DMS114 treated with DMSO at 0.1 percent for 48 hours (cell line): ENCODE measurements around the gene DSTN.

Experiments used
- DNase-seq: peaks from one replicate; lab custom pipeline; 2025; ENCODE audit not compliant: unreplicated experiment; lab: John Stamatoyannopoulos, UW

Gene DSTN

DNA sequence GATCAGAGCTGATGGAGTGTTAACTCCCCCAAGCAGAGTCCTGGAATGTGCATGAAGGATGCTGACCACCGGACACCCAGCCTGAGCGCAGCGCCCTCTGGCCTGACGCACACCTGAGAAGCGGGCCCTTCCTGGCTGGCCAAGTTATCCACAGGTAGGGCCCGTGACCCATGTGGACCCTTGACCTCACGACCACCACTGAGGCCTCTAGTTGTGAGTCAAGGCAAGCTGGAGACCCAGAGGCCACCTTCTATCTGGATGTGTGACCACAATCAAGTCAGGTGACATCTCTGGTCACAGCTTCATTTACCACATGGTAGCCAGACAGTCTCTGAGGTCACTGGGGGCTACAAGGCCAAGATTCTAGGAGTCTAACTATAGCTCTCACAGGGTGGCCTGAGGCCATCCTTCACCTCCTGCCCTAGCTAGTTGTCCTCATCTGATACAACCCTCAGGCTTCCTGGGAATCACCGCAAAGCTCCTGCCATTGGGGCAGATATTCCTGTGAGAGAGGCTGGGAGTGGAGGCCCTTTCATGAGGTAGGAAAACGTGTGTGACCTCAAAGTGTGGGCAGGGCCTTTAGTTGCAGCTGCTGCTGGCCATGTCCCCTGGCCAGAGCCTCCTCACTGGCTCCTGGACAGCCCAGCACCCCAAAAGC, 53.1 kb downstream of the DSTN start:
- DNase-seq, result no peak

DNA sequence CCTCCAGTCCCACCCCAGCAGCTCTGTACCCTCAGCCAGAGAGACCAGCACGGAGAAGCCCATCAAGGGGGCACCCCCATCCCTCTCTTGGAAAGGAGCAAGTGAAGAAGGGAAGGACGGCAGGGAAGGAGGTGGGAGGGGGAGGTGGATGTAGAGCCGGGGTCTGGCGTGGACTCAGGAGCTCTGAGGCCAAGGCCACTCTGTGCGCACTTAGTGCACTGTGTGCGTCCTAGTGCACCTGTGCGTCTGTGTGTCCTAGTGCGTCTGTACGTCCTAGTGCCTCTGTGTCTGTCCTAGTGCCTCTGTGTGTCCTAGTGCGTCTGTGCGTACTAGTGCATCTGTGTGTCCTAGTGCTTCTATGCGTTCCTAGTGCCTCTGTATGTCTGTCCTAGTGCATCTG, 54.2 kb downstream of the DSTN start:
- no peak for DNase-seq

DNA sequence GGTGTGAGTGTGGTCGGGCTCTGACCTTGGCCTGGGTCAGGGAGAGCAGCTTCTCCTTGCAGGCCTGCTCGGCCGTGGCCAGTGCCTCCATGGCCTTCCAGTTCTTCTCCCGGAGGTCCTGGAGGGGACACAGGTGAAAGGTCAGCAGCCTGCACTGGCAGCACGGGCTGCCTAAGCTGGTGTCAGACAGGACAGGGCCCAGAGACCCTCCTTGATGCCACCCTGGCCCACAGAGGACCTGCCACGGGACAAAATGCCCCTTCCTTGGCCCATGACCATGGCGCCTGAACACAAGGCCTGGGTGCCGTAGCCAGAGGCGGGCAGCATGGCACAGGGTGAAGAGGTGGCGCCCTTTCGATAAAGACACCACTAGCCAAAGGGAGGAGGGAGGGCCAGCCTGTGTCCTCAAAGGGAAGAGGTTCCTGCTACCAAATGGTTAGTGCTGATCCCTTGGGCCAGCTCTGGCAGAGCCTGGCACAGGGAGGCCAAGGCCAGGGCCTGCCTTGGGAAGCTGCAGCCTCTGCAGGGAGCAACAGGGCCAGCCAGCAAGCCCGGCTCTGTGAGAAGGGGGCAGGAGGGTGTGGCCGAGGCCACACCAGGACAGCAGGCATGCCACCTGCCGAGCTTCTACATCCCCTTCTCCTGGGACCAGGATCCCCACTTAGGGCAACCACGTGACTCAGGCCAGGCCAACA, 54.8 kb downstream of the DSTN start:
- no peak for DNase-seq

DNA sequence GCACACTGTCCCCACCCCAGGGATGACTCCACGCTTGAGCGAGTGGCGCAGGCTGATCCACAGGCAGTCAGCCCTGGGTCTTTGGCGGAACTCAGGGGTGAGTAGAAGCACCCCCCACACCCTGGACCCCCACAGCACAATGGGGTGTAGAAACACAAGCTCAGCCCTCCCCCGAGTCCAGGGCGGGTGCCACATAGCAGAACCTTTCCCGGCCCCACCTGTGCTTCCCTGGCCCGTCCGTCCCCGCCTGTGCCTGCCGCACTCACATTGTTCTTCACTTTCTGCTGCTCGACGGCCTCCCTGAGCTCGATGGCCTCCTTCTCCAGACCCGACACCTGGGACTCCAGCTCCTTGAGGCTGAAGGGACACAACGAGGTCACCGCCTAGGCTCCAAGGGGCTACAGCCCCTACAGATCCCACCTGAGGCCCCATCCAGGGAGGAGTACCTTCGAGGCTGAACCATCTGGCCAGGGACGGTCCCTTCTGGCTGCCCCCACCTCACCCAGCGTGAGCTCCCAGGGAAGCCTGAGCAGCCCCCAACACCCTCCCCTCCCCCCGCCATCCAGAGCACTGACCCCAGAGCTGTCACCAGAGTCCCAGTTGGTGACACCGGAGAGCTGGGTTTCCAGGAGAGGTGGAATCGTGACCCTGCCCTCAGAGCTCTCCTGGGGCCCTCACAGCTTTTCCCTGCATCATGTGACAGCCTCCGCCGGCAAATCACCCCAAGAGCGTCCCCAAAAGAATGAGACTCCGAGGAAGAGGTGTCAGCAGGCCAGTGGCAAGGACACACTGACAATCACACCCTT, 55.6 kb downstream of the DSTN start:
- no peak for DNase-seq

DNA sequence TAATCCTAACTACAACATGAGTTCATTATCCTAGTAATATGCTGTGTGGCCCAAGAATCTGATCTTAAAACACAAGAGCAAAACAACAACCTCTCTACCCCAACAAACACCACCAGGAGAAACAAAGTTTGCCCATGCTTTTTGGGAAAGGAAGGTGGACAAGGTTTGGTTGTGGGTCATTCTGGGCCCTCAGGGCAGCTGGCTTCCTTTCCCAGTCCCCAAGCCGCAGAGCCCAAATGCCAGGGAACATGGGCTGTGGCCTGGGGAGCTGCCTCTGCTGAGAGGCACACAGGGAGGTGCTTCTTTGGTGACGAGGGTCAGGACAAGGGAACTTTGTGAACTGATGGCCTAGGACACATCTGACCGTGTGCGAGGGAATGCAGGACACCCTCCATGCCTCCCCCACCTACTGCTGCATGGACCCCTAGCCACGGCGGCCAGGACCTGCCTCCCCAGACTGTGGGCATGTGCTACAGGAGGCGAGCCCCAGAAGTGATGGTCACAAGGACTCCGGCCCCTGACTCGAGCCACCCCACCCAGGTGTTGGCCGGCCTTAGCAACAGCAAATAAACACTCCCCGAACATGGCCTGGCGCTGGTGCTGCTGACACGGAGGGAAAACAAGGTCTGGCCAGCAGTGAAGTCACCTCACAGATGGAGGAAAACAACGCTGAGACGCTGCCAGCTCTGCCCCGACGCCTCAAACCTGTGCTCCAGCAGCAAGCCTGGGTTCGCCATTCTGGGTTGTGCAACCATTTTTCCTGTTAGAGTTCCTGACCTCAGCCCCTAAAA, 56.5 kb downstream of the DSTN start:
- no peak for DNase-seq

DNA sequence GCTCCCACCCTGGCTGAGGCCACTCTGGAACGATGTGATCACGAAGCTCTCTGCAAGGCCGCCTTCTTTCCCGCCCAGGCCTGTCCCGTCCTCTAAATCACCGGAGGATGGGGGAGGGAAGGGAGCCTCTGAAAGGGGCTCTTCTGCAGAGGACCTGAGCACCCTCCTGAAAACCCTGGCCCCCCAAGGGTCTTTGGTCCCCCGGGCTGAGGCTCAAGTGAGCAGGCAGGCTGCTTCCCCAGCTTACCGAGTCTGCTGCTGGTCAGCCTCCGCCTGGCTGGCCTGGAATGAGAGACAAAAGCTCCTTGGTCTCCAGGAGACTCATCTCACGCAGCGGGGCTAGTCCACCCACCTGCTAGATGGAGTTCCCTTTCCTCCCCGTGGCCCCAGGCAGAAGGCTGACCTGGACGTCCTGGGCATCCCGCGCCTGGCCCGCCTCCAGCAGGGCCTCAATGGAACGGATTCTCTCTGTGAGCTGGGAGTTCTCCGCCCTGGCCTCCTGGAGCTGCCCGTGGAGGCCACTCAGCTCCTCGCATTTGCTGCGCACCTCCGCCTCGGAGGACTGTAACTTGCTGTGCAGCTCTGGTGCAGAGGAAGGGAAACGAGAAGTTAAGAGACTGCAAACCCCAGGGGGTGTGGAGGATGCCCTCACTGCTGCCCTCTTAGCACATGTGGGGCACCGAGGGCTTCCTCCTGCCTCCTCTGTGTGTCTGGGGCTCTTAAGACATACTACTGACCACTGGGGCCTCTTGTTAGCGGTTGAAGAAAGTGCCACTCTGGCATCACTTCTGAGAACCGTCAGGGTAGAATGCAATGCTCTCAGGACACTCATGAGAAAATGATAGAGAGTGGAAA, 57.5 kb downstream of the DSTN start:
- DNase-seq, result no peak

DNA sequence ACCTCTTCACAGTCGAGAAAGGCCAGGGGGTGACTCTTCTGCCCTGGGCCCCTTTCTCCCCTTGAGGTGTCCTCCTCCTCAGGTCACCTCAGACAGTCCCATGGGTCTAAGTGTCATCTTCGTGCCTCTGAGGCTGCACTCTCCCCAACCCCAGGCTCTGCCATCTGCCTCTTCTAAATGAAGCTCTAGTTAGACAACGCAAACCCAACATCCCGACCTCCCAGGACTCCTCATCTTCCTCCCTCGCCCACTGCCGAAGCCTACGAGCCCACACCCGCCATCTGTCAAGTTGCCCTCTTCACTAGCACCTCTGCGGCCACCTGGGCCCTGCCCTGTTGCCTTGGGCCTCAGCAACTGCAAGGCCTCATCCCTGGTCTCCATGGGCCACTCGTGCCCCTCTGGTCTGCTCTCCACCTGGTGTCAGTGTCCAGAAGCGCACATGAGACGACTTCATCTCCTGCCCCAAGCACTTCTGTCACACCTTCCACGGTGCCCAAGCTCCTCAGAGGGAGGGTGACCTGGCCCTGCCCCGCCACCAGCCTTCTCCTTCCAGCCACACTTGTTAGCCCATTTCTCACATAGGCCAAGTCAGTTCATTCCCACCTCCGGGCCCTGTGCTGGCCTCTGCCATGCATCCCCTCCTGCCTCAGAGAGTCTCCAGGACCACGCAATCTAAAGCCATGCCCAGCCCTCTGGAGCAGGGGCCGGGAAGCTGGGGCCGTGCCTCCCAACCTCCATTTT, 58.4 kb downstream of the DSTN start:
- no peak for DNase-seq

DNA sequence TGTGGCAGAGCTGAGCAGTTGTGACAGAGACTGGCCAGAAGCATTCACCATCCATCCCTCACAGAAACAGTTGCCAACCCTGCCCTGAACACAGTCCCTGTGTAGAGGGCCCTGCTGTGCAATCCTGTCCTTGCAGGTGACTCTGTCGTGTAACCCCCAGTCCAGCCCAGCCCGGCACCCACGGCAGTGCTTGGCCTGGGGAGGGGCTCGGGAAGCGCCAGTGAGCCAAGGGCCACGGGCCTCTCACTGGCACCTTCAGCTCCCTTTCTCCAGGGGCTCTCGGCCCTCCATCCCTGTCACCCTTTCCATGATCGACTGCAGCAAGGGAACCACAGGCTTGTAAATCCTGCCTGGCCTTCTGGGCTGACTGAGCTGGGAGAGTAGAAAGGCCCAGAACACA, 59.1 kb downstream of the DSTN start:
- no peak for DNase-seq

DNA sequence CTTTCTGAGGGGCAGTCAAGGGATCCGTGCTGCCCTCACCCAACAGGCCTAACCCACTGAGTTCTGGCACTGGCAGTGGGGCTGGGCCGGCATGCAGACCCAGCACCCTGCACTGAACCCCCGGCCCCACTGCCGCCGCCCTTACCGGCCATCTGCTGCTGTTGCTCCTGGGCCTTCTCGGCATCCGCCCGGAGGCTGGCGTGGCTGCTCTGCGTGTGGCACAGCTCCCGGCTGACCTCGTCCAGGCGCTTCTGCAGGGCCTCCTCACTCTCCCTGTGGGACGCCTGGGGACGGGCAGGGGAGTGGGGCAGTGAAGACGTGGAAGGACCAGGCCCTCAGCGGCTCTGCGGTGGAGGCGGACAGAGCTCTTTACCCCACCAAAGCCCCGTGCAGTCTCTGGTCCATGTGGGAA, 59.8 kb downstream of the DSTN start:
- no peak for DNase-seq

DNA sequence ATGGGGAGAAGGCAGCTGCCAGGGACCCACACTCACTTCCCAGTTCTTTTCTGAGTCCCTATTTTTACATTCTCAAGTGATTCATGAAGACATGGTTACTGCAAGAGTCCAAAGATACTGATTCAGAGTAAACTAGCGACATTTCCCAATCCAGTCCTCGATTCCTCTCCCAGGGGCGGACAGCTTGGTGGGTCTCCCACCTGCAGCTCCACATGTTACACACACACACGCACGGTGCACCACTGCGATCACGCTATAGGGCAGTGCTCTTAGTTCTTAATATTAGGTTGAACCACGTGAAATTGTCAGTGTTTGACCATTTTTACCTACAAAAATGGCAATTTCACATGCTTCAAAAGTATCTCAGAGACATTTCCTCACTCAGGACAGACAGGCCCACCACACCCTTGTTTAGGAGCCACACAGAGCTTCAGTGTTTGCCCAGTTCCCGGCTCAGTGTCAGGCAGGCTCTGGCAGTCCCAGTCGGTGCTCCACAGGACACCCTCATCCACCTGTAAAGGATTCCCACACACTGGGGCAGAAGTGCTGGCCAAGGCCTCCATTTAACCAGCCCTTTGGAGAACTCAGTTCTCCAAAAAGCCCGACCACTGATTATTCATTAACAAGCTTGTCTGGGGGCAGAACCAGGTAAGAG, 60.4 kb downstream of the DSTN start:
- no peak for DNase-seq

DNA sequence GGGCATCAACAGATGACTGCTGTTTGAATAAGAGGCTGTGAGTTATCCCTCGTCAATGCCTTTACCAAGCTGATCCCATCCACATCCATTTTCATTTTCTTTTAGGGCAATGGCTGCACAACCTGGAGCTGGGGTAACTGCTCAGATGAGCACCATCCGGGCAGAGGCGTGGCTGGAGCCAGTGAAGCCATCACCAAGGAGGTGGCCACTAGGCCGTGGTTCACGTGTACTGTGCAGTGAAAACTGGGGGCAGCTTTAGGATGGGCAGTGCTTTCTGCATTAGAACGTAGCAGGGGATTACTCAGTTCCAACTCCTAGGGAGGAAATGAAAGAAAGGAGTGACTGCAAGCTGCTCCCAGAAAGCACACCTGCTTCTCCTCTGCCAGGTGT, 60.9 kb downstream of the DSTN start:
- DNase-seq, result no peak

DNA sequence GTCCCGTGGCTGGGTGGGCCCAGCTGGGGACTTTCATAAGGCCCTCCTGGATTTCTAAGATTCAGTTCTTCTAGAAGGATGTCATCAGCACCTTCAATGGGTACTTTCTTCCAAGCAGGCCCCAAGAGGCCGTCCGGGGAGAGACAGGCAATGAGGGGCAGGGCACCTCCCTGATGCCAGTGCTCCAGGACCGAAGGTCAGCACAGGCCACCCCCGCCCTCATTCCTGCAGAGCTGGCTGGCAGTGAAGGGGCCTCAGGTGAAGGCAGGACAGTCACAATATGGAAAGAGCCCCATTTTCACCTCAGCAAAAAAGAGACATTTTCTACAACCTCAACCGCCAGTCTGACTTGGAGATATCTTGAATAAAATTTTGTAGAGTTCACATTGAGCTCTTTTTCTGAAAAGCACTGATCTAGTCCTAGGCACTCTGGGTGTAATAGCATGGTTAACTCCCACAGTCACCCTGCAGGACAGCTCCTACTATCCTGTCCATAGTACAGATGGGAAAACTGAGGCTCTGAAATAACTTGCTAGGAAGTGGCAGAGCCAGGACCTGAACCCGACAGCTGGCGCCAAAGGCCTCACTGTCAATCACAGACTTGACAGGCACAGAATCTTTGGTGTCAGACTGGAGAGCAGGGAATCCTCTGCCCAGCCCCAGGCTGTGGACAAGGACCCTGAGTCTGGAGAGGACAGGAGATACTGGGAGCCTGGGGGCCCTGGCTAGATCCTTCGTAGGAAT, 61.9 kb downstream of the DSTN start:
- no peak for DNase-seq

DNA sequence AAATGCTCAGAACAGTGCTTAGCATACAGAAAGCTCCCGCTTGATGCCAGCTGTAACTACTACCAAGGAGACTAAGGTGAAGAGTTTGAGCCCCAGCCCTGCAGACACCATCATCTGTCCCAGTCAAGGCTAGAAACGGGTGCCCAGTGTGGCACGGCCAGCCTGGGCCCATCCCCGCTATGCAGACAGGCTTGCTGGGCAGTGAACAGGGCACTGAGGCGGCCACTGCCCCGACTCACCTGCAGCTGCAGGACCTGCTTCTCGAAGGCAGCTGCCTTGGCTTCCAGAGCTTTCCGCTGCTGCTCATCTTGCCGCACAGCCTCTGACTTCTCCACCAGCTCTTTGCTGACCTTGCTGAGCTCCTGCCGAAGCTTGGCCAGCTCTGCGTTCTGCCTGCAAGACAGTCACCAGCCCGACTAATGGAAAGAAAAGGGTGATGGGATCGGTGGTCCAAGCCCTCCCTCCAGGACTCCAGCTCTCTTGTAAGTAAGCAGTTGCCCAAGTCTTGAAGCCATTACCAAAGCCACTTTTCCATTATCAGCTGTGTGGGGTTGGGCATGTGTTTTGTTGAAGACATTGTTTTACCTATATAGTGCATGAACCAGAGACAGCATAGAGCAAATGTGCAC, 63.5 kb downstream of the DSTN start:
- no peak for DNase-seq

DNA sequence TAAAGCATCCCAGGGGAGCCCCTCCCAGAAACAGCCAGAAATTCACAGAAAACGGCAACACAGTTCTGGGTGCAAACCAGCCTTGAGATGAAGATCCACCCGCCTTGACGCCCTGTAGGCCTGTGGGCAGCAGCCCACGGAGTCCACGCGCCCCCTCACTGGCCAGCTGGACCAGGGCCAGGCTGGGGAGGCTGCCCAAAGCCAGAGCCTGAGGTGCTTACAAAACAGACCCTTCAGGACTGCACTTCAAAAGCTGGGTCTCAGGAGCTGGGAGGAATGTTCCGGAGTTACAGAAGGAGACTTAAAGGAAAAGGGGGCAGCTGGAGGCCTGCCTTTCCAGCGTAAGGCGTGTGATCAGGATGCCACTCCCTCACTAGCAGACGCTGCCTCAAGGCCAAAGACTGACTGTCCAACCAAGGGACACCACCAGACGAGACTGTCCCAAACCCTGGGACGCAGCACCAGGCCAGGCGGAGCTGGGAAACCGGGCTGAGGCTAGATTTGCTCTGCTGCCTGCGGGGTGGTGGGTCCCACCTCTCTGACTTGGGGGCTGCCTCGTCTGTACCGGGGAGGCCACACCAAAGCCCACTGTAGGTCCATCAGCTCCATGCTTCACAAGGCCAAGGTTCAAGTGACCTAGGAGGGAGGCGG, 64.1 kb downstream of the DSTN start:
- DNase-seq, result no peak

DNA sequence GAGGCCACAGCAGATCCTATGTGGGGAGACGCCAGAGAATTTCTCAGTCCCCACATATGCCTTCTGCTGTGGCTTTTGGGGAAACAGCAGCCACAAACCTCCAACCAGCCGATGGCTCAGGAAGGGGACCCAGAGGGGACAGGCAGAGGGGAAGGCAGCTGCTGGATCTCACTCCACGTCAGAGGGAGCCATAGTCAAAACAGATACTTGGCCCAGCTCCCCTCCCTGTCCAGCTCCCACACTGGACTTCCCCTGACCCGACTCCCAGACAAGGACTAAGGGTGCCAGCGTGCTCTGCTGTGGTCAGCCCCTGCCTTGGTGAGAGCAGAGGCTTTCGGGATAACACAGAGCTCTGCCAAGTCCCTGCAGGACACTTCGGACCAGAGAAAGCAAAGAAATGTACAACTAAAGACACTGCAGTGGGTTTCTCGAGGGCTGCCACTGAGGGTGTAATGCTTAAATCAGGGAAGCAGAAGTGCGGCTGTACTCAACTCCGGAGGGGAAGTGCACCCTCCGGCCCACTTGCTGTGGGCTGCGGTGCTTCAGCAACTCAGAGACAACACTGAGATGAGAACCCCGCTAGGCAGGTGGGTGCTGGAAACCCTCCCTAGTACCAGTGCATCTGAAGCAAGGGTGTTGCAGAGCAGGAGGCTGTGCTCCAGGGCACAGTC, 64.9 kb downstream of the DSTN start:
- no peak for DNase-seq

DNA sequence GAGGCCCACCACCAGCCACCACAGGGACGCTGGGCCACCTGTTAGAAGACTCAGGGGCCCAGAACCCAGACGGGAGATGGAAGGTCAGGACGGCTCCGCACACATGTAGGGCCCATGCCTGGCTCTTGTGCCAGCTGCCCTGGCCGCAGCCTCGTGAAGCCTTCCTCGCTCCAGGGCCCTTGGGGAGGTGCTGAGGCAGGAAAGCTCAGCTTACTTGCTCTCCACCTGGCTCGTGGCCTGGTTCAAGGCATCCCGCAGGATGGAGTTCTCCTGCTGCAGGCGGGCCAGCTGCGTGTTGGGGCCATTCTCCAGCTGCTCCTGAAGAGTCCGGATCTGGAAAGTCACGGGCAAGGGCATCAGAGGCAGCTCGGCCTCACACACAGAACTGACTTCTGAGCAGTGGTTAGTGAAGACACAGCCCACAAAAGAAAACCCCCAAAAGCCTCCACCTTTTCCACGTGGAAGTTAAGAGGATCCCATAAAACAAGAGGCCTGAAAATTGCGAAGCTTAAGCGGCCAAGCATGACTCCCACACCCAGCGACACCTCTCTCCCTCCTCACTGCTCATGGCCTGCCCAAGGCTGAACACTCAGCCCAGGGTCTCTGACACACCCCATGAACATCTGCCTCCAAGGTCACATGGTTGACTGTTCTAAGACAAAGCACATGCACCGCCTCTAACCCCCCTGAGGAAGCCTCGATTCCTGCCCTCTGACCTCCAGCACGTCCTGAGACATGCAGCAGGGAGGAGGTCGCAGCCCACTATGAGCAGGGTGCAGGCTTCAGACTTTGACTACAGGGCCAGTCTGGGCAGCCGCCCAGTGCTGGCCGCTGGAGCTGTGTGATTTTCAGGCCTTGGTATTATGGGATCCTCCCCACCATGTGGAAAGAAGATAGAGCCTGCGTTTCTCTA, 65.7 kb downstream of the DSTN start:
- no peak for DNase-seq
